Measurements from ENCODE around the gene VPS8. TPM values are rescaled to one million over a fixed set of nuclear protein-coding genes. Genes with fewer than 3 reads are reported as not detected.

The VPS8 gene
- total RNA-seq, 1 donor from 2014 or later: 59.4 TPM

DNA sequence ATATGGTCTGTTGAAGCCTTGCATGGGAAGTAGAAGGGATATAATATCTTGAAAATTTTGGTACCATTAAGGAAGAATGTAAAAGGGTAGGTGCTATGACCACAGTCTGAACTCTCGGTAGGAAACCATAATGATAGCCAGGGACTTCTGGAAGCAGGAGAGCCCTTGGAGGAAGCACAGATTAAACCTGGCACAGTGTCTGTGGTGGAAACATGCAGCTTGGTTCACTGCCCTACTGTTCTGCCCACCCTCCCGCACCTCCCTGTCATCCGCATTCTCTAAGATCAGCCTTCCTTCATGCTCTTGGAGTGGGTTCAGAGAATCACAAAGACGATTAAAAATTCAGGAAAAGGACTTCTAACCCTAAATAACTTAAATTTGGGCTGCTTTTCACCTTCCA, 20.9 kb downstream of the VPS8 start:
- no peak for DNase-seq (ENCODE audit: extremely low spot score, unreplicated experiment)
- H3K9me3 Mint-ChIP-seq: no peaks in the 10 kb centered on the region
- H3K4me1 Mint-ChIP-seq (ENCODE audit: unreplicated experiment): no peaks in the 10 kb centered on the region
- H3K36me3 Mint-ChIP-seq: peaks cover 22% of the 10 kb centered on the region
- H3K4me3 Mint-ChIP-seq: no peak overlapping the region
- H3K27me3 Mint-ChIP-seq: no peaks in the 10 kb centered on the region
- TF ChIP-seq, protein P1, sequence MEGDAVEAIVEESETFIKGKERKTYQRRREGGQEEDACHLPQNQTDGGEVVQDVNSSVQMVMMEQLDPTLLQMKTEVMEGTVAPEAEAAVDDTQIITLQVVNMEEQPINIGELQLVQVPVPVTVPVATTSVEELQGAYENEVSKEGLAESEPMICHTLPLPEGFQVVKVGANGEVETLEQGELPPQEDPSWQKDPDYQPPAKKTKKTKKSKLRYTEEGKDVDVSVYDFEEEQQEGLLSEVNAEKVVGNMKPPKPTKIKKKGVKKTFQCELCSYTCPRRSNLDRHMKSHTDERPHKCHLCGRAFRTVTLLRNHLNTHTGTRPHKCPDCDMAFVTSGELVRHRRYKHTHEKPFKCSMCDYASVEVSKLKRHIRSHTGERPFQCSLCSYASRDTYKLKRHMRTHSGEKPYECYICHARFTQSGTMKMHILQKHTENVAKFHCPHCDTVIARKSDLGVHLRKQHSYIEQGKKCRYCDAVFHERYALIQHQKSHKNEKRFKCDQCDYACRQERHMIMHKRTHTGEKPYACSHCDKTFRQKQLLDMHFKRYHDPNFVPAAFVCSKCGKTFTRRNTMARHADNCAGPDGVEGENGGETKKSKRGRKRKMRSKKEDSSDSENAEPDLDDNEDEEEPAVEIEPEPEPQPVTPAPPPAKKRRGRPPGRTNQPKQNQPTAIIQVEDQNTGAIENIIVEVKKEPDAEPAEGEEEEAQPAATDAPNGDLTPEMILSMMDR (conservative IDR thresholded peaks at IDR 0.05): no peak
- H3K27ac Mint-ChIP-seq: no peak overlapping the region

DNA sequence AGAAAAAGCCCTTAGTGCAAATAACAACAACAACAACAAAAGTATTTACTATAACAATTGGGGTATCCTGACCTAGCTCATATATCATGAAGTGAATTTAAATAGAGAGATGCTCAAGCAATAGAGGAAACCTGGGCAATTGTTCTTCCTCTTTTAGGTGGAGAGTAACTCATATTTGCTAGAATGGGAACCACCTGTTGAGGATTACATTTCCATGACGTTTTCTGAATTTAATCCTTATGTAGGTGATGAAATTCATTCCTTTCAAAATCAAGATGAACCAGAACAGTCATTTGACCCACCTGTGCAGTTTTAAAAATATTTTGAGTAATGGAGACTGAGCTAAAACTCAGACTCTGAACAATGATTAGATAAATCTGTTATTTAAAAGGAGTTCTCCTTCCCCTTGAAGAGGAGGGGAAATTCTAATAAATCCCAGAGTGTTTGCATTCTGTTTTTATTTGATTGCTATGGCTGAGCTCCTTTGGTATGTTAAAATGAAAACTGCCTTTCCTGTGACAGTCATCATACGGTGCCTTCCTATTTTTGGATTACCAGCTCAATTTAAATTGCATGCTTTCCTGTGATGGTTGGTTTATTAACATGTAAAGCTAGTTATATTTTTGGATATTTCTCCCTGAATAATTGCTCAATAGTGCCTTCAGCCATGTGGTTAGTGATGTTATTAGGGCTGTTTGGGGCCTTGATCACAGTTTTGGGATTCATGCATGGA, 24.3 kb downstream of the VPS8 start:
- DNase-seq (ENCODE audit: extremely low spot score, unreplicated experiment): no peak
- Mint-ChIP-seq H3K4me3 (no peak overlapping the region), H3K4me1 (ENCODE audit: unreplicated experiment) (no peaks in the 10 kb centered on the region), H3K27ac (no peak overlapping the region), H3K36me3 (peaks cover 16% of the 10 kb centered on the region), H3K9me3 (no peaks in the 10 kb centered on the region), H3K27me3 (no peaks in the 10 kb centered on the region)
- TF ChIP-seq, protein P1 (conservative IDR thresholded peaks at IDR 0.05): no peak

DNA sequence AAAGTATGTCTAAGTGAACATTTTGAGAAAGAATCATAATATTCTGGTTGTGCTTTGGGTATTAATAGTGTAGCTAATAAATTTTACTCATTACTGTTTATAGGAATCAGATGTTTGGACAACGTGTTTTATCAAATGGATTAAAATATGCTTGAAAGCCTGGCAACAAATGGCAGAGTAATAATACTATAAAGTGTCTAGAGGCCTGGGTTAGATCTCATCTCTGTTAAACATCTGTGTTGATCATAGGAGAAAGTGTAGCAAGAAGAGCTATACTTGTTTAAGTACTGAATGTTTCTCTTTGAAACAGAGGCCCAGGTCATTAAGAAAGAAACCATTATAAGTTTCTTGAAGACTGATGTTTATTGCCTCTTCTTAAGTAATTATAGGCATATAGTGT, 30.5 kb downstream of the VPS8 start:
- TF ChIP-seq, protein P1 (conservative IDR thresholded peaks at IDR 0.05): no peak
- no peaks in the 10 kb centered on the region for H3K36me3 Mint-ChIP-seq
- no peaks in the 10 kb centered on the region for H3K4me1 Mint-ChIP-seq (ENCODE audit: unreplicated experiment)
- no peak for DNase-seq (ENCODE audit: extremely low spot score, unreplicated experiment)
- no peak overlapping the region for H3K27ac Mint-ChIP-seq
- H3K27me3 Mint-ChIP-seq: no peaks in the 10 kb centered on the region
- no peak overlapping the region for H3K4me3 Mint-ChIP-seq
- H3K9me3 Mint-ChIP-seq: no peaks in the 10 kb centered on the region

DNA sequence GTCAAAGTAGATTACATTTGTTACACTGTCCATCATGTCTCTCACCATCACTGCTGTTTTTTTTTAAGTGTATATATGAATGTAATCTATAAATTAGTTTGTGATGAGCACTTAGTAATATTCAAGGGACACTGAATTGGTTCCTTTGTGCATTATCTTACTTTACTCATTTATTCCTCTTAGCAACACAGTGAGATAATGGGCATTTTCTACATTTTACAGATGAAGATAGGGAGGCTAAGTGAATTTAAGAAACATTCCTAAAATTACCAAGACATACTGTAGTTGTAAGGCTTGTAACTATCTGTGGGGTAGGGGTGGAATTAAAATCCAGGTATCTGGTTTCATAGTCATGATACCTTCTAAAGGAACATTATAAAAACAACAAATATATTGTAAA, 33.9 kb downstream of the VPS8 start:
- no peaks in the 10 kb centered on the region for H3K4me1 Mint-ChIP-seq (ENCODE audit: unreplicated experiment)
- no peak for DNase-seq (ENCODE audit: extremely low spot score, unreplicated experiment)
- H3K9me3 Mint-ChIP-seq: no peaks in the 10 kb centered on the region

DNA sequence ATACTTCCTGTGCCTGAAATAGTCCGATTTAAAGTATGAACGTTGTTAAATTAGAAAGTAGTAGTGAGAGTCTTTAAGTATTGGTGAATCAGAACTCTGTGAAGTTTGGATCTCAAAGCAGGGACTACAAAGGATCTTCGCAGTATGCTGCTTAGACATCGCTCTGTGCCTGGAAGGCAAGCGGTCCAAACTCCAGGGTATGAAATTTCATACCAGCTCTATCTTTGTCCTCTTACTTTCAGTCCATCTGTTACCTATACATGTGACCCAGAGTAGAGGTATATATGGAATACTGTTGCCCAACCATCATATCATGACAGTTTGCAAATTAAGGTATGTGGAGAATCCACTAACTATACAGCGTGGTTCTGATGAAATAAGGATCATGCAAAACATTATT, 34.5 kb downstream of the VPS8 start:
- TF ChIP-seq, protein P1 (conservative IDR thresholded peaks at IDR 0.05): no peak
- Mint-ChIP-seq H3K27me3 (no peaks in the 10 kb centered on the region), H3K36me3 (peaks cover 5% of the 10 kb centered on the region), H3K4me1 (ENCODE audit: unreplicated experiment) (no peaks in the 10 kb centered on the region), H3K9me3 (no peaks in the 10 kb centered on the region), H3K27ac (no peak overlapping the region), H3K4me3 (no peak overlapping the region)
- DNase-seq (ENCODE audit: extremely low spot score, unreplicated experiment): no peak

More for the DNA sequence above, 33.9 kb downstream of the VPS8 start:
- H3K4me3 Mint-ChIP-seq: no peak overlapping the region
- H3K27me3 Mint-ChIP-seq: no peaks in the 10 kb centered on the region
- TF ChIP-seq, protein P1 (conservative IDR thresholded peaks at IDR 0.05): no peak
- peaks cover 4% of the 10 kb centered on the region for H3K36me3 Mint-ChIP-seq
- no peak overlapping the region for H3K27ac Mint-ChIP-seq
